ENCODE data around the gene TUBB2B.

GRCh38 chr6:3252861-3253596 is 25.6 kb upstream of the TUBB2B start:
- no peak for TF ChIP-seq POLR2A (IDR thresholded peaks at IDR 0.05; ENCODE audit: low read depth, low read length)
- no peak for TF ChIP-seq CTCF (IDR thresholded peaks at IDR 0.05; ENCODE audit: extremely low read depth in 1 of 2, insufficient read depth in 1 of 2, low read depth in 1 of 2, low read length in 2 of 2)
- TF ChIP-seq EZH2 (IDR thresholded peaks at IDR 0.05; ENCODE audit: borderline replicate concordance, low read depth, low read length, severe bottlenecking) = no peak
- TF ChIP-seq MAX (IDR thresholded peaks at IDR 0.05; ENCODE audit: insufficient read depth, insufficient read length) = no peak
- TF ChIP-seq POLR2AphosphoS5 (IDR thresholded peaks at IDR 0.05; ENCODE audit: insufficient read depth, low read depth, low read length) = no peak
- no peak for TF ChIP-seq GATA2 (IDR thresholded peaks at IDR 0.05; ENCODE audit: insufficient read depth, insufficient read length, low read depth, low read length)
- TF ChIP-seq MYC (IDR thresholded peaks at IDR 0.05; ENCODE audit: low read depth, low read length) = no peak
- TF ChIP-seq JUN (IDR thresholded peaks at IDR 0.05; ENCODE audit: borderline replicate concordance, insufficient read depth, insufficient read length, low read depth) = no peak
